DMS114 treated with DMSO at 0.1 percent for 48 hours (cell line): Measurements from ENCODE around the gene OR4C5.
"Not testable (repeated sequence)": the region's sequence is repeated elsewhere in the genome, so short reads cannot be mapped to it uniquely, and the experiment has no call there.

ENCODE experiments used
- DNase-seq: peaks from one replicate; lab custom pipeline; 2025; ENCODE audit not compliant: unreplicated experiment; lab: John Stamatoyannopoulos, UW

The OR4C5 gene

DNA sequence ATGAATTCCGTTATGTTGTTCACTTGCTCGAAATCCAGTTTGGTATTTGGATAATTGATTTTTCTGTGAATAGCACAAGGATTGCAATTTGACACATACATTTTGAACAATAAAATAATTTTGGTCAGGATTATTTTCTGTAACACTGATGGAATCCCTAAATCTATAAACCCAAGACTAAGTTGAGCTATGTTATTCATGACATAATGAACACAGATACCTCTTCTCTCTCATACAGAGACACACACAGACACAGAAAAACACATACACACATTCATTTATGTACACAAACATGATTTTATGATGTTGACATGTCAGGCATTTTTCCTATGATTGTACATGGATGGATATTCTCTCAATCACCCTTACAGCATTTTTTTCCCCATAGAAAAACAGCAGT lies at the start of gene OR4C5:
OR4C5 (minus strand) TSS at position 101 of the 400 bp plus-strand sequence; CDS start at position 101, 0 bp downstream.
- no peak for DNase-seq

DNA sequence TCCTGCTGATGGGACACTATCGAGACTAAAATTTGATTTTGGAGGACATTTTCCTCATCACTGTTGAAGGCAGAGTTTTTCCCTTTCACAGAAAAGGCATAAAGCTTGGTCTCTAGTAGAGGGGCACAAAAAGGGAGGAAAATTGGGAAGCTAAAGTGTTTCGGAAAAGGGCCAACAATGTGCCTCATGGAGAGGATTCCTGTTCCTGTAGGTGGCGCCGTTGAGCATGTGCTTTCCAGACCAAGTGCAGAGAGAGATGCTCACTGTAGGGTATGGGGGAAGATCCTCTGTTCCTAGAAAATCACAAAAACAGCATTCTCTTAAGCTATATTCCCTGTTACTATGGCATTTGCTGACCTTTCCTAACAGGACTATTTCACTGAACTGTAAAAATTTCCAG lies 18.4 kb upstream of the OR4C5 start:
- DNase-seq, result no peak

DNA sequence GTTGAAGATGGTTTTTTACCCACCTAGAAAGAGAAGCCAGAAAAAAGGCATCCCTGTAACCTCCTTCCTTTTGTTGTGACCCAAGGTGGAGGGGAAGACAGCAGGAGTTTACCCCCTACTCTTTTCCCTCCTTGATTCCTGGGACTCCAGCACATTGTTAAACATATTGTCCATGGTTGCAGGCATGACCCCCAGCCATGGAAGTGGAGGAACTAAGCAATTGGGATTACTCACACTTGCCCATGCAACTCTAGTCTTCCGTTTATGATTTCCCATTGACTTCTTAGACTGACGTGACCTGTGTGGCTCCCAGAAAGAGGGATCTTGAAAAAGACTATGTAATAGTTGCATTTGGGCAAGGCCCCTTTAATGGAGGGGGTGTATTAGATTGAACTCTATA lies 17.9 kb upstream of the OR4C5 start:
- DNase-seq, result not testable (repeated sequence)

DNA sequence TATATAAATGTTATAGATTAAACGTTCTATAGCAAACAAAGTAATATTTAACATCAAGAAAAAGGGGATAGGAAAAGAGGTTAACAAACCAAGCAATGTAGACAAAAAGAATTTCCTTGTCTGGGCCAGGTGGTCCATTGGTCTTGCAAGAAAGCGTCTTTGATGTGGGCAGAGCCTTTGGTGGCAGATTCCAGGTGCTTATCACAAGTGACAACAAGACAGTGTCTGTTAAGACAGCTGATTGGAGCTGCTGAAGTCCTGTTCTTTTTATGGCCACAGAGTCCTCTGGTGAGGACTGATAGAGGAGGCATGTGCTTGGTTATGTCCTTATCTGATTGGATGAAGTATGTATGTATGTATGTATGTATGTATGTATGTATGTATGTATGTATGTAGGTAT lies 5.0 kb downstream of the OR4C5 start:
- not testable (repeated sequence) for DNase-seq

DNA sequence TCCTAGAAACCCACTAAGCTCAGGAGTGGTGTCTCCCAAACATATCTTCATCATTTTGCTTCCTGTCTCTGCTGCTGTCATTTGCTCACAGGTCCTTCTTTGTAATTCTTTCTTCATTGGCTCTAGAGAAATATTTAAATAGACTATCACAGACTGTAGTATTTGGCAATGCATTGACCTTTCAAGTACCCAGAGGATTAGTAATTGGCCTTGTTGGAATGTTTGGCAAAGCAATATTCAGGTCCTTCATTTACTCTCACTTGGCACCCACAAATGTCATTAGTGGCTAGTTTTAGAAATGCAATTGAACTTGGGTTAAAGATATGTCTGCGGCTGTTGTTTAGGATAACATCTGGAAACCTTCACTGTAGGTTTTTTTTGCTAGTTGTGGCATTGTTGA lies 11.6 kb downstream of the OR4C5 start:
- DNase-seq, result no peak

DNA sequence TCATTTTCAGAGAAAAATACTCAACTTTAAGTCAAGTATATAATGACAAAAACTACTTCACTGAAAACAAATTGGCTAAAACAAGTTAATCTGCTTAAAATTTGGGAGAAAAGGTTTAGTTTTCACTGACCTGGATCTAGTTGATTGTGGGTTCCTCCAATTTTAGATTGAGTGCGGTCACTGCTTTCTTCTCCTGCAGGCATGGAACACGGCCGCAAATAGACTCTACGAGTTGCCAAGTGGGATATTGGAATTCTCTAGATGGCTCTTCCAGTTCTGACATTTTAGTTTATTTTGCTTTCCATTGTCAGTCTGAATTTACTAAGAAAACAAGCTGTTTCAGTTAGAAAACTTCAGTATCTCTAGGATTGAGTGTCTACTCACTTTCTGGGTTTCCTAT lies 12.3 kb downstream of the OR4C5 start:
- DNase-seq, result no peak

DNA sequence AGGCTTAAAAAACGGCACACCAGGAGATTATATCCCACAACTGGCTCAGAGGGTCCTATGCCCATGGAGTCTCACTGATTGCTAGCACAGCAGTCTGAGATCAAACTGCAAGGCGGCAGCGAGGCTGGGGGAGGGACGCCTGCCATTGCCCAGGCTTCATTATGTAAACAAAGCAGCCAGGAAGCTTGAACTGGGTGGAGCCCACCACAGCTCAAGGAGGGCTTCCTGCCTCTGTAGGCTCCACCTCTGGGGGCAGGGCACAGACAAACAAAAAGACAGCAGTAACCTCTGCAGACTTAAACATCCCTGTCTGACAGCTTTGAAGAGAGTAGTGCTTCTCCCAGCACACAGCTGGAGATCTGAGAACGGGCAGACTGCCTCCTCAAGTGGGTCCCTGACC lies 20.0 kb downstream of the OR4C5 start:
- not testable (repeated sequence) for DNase-seq

DNA sequence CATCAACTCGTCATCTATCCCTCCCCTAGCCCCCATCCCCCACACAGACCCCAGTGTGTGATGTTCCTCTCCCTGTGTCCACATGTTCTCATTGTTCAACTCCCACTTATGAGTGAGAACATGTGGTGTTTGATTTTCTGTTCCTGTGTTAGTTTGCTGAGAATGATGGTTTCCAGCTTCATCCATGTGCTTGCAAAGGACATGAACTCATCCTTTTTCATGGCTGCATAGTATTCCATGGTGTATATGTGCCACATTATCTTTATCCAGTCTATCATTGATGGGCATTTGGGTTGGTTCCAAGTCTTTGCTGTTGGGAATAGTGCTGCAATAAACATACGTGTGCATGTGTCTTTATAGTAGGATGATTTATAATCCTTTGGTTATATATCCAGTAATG lies 23.8 kb downstream of the OR4C5 start:
- not testable (repeated sequence) for DNase-seq

DNA sequence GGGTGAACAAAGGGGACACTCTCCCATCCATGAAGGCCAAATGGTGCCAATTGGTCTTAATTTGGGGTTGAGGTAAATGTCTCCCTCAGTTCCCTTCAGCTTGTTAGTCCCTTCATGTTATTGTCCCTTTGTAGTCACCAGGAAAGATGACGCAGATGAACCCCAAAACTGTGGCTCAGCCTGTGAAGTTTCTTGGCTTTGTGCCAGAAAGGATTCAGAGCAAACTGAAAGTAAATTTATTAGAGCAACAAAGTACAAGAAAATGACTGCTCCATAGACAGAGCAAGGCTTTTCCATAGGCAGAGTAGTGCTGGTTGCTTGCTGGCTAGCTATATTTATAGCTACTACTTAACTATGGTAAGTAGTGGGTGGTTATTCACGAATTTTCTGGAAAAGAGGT lies 24.8 kb downstream of the OR4C5 start:
- no peak for DNase-seq

DNA sequence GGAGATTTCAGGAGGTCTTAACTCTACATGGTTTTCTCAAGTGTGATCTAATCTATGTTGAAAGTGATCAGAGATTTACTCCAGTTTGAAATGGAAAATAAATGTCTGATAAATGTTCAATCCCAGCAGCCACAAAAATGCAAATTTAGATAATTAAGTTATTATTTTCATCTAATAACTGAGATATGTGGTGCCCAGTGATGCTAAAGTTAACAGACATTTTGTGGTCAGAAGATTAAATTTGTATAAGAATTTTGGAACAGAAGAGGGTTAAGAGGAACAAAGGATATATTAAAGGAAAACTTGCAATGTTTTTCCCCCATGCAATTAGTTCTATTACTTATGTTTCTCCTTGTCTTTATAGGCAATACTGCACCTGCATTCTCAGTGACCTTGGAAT lies 41.6 kb downstream of the OR4C5 start, which contains the start of gene OR4C3:
OR4C3 (plus strand) TSS at position 301 of the 400 bp plus-strand sequence. CDS start 102 bp downstream, outside the sequence.
- DNase-seq, result not testable (repeated sequence)

DNA sequence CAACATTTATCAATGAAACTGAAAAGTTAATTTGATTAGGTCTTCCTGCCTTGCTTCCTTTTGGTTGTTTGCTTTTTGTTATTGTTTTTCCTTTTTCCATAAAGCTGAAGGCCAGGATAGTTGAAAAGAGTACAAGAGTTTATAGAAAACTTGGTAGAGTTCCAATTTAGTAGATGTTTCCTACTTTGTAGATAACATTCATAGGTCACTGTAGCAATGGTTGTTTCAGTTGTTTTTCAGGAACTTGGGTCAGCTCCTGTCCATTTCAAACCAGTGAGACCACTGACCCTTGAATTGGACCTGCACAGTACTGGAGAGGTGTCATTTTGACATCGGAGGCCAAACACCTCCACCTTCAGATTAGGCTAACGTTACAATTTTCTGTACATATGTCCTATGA lies 46.5 kb downstream of the OR4C5 start:
- DNase-seq, result not testable (repeated sequence)
